Liver (tissue), 3 donors: ENCODE data around the gene GABRD.

Source experiments
- ATF3 ChIP-seq: IDR thresholded peaks from 2 replicates; pipeline ENCODE4 v1.6.1; 2016; ENCODE audit warnings: antibody characterized with exemption
- CTCF ChIP-seq: fragments of 150-350 bp; IDR thresholded peaks from 2 replicates; pipeline ENCODE4 v1.5.1; 2017; ENCODE audit warnings: improper control_type of control experiment, low read depth, low read length; ENCODE audit not compliant: missing input control
- EGR1 ChIP-seq, 2 donors: IDR thresholded peaks; 2 replicates each; pipeline ENCODE4 v1.6.1; 2016 to 2018; ENCODE audit warnings: antibody characterized with exemption in 2 of 2, low read depth in 2 of 2
- JUND ChIP-seq, 2 donors: IDR thresholded peaks; 2 replicates each; pipeline ENCODE4 v1.6.1; 2016; ENCODE audit warnings: antibody characterized with exemption in 2 of 2
- MAX ChIP-seq: IDR thresholded peaks from 2 replicates; pipeline ENCODE4 v1.6.1; 2016; ENCODE audit warnings: antibody characterized with exemption
- RAD21 ChIP-seq, 2 donors: IDR thresholded peaks; 2 replicates each; pipeline ENCODE4 v1.6.1; 2016; ENCODE audit warnings: antibody characterized with exemption in 2 of 2, mild to moderate bottlenecking in 2 of 2
- REST ChIP-seq: IDR thresholded peaks from 2 replicates; pipeline ENCODE4 v1.6.1; 2016; ENCODE audit warnings: antibody characterized with exemption, mild to moderate bottlenecking
- TAF1 ChIP-seq: conservative IDR thresholded peaks from 2 replicates; pipeline ENCODE4 v1.6.1; 2016; ENCODE audit warnings: antibody characterized with exemption, mild to moderate bottlenecking
- YY1 ChIP-seq: IDR thresholded peaks from 2 replicates; pipeline ENCODE4 v1.6.1; 2016; ENCODE audit warnings: antibody characterized with exemption, mild to moderate bottlenecking
- donor health status: healthy.
- donor health status: healthy.

- no peak for TF ChIP-seq CTCF
- no peak for TF ChIP-seq JUND (IDR thresholded peaks at IDR 0.05)
- TF ChIP-seq EGR1 (IDR thresholded peaks at IDR 0.05; ENCODE audit: low read depth in 2 of 2) = no peak
- no peak for TF ChIP-seq TAF1
- no peak for TF ChIP-seq REST
- no peak for TF ChIP-seq MAX
- no peak for TF ChIP-seq YY1
- no peak for TF ChIP-seq ATF3
- TF ChIP-seq RAD21 (IDR thresholded peaks at IDR 0.05) = no peak
Measured at GRCh38 chr1:2018217-2019171, 651 bp upstream of the GABRD start.
